Fibroblast of villous mesenchyme (primary cell): ENCODE data around the gene CXCR6. TPM values are rescaled to one million over a fixed set of nuclear protein-coding genes. Genes with fewer than 3 reads are reported as not detected.
A peak's percentile ranks its signal among the peaks of the same experiment; 100 is the strongest.
"Not testable (repeated sequence)": the region's sequence is repeated elsewhere in the genome, so short reads cannot be mapped to it uniquely, and the experiment has no call there.

ENCODE experiments used
- DNase-seq: peaks from one replicate; pipeline ENCODE4 v3.0.0-alpha.2; 2010; ENCODE audit warnings: low read depth
- H3K4me3 ChIP-seq: 2 replicates; pipeline ENCODE4 v1.5.1; 2011; ENCODE audit warnings: low read depth, mild to moderate bottlenecking, low read length
- CTCF ChIP-seq: IDR thresholded peaks from 2 replicates; pipeline ENCODE4 v1.5.1; 2012; ENCODE audit warnings: low read depth, mild to moderate bottlenecking, low read length; ENCODE audit not compliant: insufficient read depth
- total RNA-seq: library from RNA; depleted of rRNA; stranded (reverse); fragments of >200 nt; gene quantifications from 2 replicates; pipeline ENCODE4 v1.2.3, GENCODE V29; 2012

Gene CXCR6
- total RNA-seq, 1 donor: under 0.01 TPM

DNA sequence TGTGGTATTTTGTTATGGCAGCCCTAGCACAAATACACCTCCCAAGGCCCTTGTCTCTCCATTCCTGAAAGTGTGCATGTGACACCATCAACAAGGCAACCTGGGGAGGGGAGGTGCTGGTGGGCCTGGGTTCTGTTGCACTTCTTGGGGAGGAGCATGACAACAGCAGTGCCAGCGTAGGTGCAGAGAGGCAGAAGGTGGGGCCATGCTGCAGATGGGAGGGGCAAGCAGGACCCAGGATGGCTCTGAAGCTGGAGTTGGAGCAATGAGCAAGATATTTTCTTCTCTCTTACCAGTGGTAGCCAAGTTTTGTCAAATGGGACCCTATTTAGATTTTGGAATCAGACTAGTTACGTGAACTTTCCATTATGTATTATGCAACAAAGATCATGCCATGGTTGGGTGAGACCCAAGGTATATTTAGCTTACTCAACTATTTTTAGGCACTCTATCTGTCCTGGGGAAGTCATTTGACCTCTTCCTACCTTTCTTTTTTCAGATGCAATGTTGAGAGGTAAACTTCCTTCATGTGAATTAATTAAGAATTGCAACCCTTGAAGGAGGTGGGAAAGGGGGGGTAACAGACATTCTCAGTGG, 49.0 kb downstream of the CXCR6 start:
- TF ChIP-seq CTCF: no peak
- DNase-seq: no peak
- H3K4me3 ChIP-seq: no peak overlapping the region

GRCh38 chr3:45992821-45993221, 49.6 kb downstream of the CXCR6 start:
- no peak overlapping the region for H3K4me3 ChIP-seq
- no peak for TF ChIP-seq CTCF
- DNase-seq: peak; percentile 27

- no peak for DNase-seq
- no peak overlapping the region for H3K4me3 ChIP-seq
- TF ChIP-seq CTCF: no peak
Measured at GRCh38 chr3:45993421-45994027, 50.3 kb downstream of the CXCR6 start.

DNA sequence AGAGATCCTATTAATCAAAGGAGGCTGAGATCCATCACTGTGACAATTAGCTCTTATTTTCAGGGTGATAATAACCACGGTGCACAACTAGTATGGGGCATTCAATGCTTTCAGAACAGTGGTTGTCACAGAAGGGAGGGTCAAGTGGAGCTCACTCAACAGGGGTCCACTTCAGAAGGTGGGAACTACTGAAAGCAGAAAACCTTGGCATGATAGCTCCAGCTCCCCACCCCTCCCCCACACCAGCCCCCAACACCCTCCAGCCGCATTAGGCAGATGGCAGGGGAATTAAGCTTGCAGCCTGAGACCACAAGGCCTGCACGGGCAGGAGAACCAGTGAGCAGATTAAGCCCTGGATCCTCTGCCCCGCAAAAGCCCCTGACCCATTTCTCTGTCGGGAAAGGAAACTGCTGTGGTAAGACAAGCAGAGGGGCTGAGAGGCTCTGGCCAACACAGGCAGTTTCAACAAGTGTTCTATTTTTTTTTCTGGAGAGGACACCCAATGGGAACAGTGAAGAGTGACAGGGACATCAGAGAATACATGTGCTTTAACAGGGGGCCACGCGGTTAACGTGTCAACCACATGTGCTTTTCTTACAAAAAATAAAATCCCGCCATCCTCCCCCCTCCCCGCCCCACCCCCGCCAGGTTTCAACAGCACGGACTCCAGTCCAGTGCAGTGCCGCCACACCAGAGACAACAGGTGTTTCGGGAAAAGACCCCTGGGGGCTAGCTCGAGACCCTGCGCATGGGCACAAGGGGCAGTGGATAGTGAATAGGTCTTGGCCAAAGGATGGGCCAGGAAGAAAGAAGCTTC, 51.4 kb downstream of the CXCR6 start:
- no peak for TF ChIP-seq CTCF
- H3K4me3 ChIP-seq: peak overlapping the region; percentile 91
- no peak for DNase-seq

DNA sequence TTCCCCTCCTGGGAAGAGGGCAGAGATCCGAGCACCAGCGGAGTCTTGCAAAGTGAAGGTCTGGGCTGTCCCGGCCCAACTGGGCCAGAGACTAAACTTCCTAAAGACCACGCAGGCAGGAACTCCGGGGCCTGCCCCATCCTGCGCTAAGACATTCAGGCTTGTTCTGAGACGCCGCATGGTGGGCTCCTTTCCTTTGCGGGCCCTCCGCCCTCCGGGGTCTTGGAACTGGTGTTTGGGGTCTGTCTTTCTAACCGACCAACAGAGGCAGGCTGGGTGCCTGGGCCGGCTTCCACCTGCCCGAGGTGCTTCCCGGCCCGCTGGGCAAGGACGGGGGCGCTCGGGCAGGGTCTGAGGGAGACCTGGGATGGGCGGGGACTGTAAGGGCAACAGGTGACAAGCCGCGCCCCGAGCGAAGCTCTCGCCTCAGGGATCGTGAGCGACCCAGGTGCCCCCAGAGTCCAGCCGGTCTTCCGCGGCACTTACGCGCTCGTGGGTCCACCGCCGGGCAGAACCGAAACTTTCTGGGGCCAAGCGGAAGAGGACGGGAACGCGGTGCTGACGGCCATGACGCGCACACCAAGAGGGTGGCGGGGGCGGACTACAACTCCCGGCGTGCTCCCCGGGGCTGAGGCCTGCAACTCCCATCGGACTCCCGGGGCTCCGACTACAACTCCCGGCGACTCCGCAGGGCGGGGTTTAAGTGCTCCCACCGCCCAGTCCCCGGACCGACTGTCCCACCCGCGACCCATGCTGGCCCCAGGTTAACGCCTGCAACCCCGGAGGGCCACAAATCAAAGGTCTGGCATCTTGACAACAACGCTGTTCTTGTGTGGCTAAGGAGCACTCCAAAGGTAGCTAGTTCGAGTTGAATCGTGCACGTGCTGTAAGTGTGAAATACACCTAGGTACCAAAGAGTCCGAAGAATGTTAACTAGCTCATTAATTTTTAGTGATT, 52.2 kb downstream of the CXCR6 start, which contains the start of gene FYCO1:
Gene FYCO1 (minus strand): TSS at position 589 of the 957 bp plus-strand sequence. CDS start 10,914 bp downstream, outside the sequence.
- no peak for TF ChIP-seq CTCF
- H3K4me3 ChIP-seq: peak within 1 kb of the TSS; percentile 91
- peak; percentile 90 for DNase-seq

- DNase-seq: not testable (repeated sequence)
Measured at GRCh38 chr3:45997499-45997898, 54.2 kb downstream of the CXCR6 start.

More at GRCh38 chr3:45997499-45997898, 54.2 kb downstream of the CXCR6 start:
- H3K4me3 ChIP-seq: not testable (repeated sequence)
